DMS114 treated with DMSO at 0.1 percent for 48 hours (cell line): ENCODE results near the gene RPL38.

ENCODE experiments used
- DNase-seq: peaks from one replicate; lab custom pipeline; 2025; ENCODE audit not compliant: unreplicated experiment; lab: John Stamatoyannopoulos, UW

RPL38 gene

DNA sequence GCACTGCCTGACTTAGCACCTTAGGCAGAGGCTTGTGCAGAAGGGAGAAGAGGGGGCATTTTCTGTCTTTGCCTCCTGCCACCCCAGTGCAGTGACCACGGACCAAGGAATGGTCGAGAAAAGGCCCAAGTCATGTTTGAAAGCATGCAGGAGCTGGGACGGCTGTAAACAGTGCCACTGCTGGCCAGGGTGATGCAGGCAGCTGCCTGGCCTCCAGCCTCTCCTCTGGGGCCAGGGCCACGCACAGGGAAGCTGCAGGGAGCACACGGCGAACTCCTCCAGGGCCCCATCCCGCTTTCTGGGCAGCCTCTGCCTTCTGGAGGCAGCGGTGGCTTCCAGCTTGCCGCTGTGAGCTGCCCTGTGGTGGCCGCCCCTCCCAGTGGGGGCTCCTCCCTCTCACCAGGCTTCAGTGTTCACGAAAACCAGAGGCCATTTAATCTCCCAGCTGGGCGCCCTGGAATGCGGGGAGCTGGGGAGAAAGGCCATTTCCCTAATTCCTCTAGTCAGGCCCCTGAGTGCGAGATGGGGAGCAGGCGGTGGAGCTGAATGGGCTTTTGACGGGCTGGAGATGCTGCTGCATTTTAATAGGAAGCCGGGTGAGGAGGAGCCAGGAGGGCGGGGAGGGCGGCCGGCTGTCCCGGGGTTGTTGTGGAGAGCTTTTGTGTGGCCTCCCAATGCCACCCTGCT, 41.8 kb downstream of the RPL38 start:
- no peak for DNase-seq

DNA sequence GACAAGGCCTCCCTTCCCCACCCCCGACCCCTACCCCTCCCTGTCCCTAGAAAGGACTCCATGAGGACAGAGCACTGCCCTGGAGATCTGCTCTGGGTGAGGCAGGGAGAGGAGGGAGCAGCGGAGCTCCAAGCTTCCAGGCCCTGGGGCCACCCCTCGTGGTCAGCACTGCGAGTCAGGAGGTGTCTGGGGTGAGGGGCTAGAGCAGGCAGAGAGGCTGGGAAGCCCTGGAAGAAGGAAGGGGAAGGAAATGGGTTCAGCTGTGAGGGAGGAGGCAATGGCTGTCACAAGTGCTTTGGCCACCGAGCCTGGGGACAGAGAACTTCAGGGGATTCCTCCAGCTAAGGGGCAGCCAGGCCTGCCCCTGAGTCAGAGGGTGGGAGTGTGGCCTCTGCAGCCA, 42.4 kb downstream of the RPL38 start:
- no peak for DNase-seq

DNA sequence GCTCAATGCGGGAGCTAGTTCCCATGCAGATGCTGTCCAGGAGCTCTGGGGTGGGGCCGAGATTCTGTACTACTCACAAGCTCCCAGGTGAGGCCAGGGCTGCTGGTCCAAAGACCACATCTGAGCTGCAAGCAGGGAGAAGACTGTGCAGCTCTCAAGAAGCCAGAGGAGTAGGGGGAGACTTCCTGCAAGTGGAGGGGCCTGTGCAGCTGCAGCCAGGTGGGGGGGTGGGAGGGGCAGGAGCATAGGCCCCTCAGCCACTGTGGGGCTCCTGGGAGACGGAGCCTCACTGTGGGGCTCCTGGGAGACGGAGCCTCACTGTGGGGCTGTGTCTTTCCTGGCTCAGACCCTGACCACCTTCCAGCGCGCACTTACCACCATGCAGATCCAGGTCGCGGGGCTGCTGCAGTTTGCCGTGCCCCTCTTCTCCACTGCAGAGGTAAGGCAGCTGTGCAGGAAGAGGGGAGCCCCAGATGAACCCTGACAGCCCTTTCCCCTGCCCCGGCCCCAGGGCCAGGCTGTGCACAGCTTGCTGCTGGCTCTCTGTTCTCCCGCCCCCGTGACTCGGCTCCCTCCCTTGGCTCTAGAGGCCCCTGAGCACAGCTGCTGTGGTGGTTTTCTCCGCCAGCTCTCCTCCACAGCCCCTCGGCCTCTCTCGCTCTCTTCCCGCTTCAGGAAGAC, 46.3 kb downstream of the RPL38 start:
- no peak for DNase-seq

DNA sequence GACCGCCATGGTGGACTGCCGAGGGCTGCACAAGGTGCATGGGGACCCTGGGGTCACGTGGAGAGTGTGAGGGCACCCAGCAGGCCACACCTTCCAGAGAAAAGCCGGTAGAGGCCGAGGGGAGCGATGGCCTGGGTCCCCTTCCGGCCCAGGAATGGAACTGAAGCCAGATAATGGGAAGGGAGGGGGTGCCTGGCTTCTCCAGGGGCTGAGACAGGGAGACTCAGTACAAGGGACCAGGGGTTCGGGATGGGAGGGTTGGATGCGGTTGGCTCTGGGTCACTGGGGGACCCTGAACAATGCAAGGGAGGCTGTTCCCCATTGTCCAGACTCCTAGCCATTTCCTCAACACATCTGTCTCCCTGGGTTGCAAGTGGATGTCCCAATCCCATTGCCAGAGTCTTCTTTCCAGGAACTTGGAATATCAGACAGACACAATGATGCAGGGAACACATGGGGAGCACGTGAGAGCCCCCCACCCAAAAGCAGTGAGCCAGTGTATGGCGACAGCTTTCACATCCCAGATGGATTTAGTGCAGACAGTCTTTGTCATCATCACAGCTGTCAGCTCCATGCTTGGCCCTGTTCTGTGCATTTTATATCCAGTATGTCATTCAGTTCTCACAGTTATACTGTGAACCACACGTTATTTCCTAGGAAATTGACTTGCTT, 47.0 kb downstream of the RPL38 start:
- no peak for DNase-seq

DNA sequence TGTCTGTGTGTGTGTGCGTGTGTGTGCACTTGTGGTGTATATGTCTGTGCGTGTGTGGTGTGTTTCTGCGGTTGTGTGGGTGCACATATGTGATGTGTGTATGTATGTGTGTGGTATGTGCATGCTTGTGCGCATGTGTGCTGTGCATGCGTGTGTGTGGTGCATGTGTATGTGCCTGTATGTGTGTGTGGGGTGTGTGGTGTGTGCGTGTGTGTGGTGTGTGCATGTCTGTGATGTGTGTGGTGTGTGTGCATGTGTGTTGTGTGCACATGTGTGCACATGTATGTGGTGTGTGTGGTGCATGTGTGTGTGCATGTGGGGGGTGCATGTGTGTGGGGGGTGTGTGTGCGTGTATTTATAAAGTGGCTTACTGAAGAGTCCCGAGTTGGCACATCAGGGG, 47.6 kb downstream of the RPL38 start:
- DNase-seq: no peak

DNA sequence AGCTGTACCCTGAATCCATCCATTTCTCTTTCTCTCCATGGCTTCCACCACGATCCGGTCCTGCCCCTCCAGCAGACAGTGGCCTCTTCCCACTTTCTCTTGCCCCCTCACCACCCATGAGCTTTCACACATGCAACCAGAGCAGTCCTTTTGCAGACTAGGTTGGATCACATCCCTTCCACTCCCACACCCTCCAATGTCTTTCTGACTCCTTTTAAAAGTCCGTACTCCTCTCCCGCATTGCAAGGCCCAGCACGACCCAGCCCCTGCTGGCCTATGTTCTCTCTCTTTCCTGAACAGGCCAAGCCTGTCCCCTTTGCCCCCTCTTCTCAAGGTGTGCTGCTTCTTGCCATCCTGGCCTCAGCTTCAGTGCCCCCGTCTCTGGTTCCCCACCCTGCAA, 48.1 kb downstream of the RPL38 start:
- DNase-seq: no peak

DNA sequence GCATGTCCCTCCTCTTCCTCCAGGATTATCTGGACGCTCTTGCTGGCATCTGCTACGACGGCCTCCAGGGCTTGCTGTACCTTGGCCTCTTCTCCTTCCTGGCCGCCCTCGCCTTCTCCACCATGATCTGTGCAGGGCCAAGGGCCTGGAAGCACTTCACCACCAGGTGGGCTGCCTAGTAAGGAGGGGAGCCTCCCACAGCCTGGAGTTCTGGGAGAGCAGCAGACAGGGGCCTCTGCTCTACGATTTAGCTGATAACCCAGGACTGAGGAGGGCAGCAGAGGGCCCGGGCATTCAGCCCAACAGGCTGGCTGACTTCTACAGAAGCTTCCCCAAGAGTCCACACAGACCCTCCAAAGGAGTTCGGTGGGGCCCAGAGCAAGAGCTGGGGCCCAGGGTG, 48.7 kb downstream of the RPL38 start:
- no peak for DNase-seq

DNA sequence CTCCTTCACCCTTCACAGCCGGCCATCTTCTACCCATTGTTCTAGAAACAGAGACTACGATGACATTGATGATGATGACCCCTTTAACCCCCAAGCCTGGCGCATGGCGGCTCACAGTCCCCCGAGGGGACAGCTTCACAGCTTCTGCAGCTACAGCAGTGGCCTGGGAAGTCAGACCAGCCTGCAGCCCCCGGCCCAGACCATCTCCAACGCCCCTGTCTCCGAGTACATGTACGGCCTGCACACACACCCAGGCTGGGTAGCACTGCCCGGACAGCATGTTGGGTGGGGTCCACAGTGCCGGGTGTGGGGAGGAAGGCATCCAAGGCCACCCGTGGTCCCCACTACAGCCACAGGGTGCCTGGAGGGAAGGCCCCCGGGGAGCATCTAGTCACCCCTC, 49.6 kb downstream of the RPL38 start:
- DNase-seq: no peak

DNA sequence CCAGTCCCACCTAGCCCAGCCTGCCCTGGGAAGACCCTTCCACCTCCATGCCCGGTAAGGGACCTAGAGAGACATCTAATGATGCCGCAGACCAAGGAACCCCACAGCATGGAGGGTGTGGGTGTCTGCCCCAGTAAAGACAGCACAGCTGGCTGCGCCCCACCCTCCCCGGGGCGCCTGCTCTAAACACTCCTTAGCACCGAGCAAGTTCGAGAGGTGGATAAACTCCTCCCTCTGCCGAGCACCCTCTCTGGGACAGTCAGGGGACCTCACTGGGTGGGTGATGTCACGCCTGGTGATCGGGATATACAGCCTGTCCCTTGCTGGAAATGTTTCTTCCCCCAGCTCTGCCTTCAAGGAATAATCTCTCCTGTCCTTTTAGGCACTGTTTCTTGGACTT, 53.8 kb downstream of the RPL38 start:
- no peak for DNase-seq

DNA sequence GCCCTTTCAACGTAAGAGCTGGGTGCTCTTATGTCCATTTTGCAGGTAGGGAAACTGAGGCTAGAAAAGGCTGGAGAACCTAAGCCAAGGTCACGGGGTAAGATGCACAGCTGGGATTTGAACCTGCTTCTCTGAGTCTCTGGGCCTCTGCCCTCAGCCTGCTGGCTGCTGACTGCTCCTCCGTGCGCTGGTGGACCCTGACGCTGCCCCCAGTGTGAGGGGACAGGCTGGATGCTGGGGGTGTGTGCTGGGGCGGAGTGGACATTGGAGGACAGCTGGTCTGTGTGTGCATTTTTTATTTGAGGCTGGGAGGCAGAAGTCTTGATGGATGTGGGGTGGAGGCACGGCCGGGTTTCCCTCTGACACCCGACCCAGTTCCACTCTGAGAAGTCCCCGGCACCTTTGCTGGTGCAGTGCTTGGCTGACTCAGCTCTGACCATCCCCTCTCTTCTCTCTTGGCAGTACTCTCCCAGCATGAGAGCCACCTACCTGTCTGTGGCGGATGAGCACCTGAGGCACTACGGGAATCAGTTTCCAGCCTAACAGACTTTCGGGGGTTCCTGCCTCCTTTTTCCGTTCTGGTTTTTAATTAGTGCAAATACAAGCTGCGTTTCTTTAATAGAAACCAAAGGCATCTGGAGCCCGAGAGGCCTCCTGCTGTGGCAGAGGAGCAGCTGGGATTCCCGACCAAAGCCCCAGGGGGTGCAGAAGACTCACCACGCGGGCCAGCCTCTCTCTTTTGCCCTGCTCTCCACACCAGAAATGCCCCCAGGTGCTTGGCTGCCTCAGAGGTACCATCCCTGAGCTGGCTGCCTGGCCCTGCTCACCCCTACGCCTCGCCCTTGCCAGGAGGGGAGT, 56.4 kb downstream of the RPL38 start:
- no peak for DNase-seq
